Activated CD8-positive, alpha-beta memory T cell treated with anti-CD3 and anti-CD28 coated beads for 1 hour (primary cell): ENCODE results near the gene SPSB1.

Experiments used
- DNase-seq, 2 donors: peaks; one replicate each; pipeline ENCODE4 v3.0.0-alpha.2; 2020; ENCODE audit warnings: low read depth in 1 of 2; ENCODE audit errors: extremely low read depth in 1 of 2

Gene SPSB1

DNA sequence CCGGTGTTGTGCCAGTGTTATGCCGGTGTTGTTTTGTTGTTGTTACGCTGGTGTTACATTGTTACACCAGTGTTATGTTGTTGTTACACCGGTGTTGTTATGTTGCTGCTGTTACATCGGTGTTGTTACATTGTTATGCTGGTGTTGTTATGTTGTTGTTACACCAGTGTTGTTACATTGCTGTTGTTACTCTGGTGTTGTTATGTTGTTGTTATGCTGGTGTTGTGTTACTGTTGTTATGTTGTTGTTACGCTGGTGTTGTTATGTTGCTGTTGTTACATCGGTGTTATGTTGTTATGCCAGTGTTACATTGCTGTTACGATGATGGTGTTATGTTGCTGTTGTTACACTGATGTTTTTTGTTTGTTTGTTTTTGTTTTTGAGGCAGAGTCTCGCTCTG, 34.1 kb upstream of the SPSB1 start:
- DNase-seq, result no peak

- no peak for DNase-seq
Observed at GRCh38 chr1:9260059-9260766, 32.5 kb upstream of the SPSB1 start.

DNA sequence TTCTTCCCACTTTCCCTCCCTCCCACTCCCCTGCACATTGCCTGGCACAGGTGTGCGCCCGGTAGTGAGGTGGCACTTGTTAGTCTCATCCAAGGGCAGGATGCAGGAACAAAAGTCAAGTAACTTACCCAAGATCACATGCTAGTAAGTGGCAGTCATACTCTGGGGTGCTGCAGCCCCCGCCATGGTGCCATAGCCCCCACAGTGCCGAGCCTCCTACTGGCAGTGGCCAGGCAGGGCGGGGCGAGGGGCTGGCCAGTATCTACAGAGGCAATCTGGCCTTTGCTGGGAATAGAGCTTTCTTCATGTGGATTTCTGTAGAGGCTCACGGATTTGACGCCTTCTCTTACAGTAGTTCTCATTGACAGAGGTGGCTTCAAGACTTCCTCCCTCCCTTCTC, 31.2 kb upstream of the SPSB1 start:
- no peak for DNase-seq

DNA sequence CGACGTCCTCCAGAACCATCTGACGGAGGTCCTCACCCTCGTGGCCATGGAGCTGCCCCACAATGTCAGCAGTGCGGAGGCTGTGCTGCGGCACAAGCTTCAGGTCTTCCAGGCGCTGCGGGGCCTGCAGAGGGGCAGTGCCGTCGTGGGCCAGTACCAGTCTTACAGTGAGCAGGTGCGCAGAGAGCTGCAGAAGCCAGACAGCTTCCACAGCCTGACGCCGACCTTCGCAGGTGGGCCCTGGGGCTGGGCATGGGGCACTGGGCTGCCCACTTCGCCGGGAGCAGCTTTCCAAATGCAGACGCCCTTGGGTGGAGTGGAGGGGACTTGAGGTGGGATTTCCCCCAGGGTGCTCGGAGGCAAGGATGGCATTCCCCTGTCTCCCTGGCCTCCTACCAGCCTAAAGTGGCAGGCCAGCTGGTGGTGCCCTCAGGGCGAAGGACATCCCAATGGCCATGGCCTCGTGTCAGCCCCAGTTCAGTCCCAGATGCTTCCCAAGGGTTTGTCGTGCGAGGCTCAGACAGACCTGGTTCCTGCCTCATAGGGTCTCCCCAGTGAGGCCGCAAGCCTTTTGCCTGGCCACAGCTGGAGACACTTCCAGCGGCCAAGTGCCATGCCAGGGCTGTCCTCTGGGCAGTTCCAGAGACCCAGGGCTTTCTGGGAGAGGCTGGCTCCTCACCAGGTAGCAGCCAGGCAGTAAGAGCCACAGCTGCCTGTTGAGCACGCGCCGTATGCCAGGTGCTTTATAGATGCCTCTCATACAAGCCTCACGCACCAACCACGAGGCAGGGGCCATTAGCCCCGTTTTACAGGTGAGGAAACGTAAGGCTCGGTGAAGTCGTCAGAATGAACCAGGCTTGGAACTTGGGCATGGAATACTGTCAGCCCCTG, 30.4 kb upstream of the SPSB1 start:
- DNase-seq, result no peak

- DNase-seq, result no peak
Observed at GRCh38 chr1:9263276-9263855, 29.3 kb upstream of the SPSB1 start.

- no peak for DNase-seq
Observed at GRCh38 chr1:9263984-9264872, 28.5 kb upstream of the SPSB1 start.

DNA sequence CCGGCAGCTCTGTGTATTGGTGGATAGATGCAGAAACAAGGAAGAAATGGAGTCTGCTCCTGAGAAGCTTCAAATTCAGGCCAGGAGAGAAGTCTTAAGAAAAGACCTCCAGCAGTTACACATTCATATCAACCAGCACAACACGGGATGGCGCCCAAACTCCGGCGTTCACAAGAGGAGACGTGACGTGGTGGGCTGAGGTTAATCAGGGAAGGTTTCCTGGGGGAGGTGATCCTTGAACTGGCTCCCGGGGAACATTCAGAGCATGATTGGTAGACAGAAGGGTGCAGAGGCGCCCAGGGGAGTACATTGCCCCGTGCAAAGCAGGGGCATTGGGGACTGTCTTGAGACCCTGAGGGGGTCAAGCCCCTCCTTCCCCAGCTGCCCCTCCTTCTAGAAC, 27.7 kb upstream of the SPSB1 start:
- no peak for DNase-seq

DNA sequence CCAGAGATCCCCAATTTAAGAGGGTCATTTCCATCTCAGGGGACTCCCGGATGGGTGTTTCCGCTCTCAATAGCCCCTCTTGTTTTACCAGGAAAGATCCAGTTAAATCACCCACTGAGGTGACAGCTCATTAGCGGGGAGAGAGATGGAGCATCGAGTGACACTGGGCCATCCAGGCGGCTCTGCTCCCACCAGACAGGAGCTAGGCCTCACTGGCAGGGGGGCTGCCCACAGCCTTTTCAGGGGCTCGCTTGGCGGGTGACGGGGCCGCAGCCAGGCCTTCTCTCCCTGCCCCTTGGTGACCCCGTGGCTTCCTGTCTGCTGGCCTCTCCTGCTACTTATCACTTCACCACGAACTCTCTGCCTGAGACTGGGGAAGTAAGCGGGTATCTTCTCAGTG, 26.7 kb upstream of the SPSB1 start:
- no peak for DNase-seq

- DNase-seq, result no peak
Observed at GRCh38 chr1:9267352-9267686, 25.4 kb upstream of the SPSB1 start.

GRCh38 chr1:9267827-9268581, 24.7 kb upstream of the SPSB1 start:
- no peak for DNase-seq

- DNase-seq, result no peak
Observed at GRCh38 chr1:9269078-9269501, 23.6 kb upstream of the SPSB1 start.

GRCh38 chr1:9269721-9270120, 23.0 kb upstream of the SPSB1 start:
- DNase-seq, result no peak

GRCh38 chr1:9270290-9270883, 22.3 kb upstream of the SPSB1 start:
- DNase-seq, result no peak

GRCh38 chr1:9271283-9271682, 21.4 kb upstream of the SPSB1 start:
- no peak for DNase-seq

DNA sequence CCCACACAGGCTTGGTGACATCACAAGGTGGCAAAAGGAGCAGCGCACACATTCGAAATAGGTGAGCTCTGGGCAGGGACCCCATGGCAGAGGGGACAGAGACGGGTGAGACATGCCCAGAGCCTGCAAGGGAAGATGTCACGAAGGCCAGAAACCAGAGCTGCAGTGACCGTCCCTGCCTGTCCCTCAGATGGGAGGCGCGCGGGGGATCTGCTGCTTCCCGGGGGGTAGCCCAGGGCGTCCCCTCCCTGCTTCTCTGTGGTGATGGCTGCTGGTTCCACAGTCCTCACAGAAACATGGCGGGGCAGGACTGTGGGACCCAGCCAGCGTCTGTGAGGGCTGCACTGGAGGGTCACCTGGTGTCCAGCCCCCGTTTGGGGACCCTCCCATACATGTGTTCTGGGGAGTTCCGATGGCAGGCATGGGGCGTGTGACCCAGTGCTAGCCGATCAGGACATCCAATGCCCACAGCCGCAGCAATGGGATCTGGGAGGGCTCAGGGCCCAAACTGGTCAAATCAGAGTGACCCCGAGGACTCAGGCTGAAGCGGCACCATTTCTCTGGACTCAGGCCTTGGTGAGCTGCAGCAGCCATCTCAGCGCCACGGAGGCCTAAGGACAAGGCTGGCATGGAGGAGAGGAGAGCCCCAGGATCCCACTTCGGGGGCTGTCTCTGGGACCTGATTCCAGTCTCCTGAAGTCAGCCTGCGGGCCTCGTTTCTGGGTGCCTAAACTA, 20.7 kb upstream of the SPSB1 start:
- no peak for DNase-seq

- no peak for DNase-seq
Observed at GRCh38 chr1:9273177-9273576, 19.5 kb upstream of the SPSB1 start.

- no peak for DNase-seq
Observed at GRCh38 chr1:9275161-9275560, 17.5 kb upstream of the SPSB1 start.

- peak in 1 of 2 donors; percentile 60 for DNase-seq
Observed at GRCh38 chr1:9275567-9276034, 17.1 kb upstream of the SPSB1 start.

GRCh38 chr1:9278116-9278515, 14.6 kb upstream of the SPSB1 start:
- DNase-seq, result no peak
